A673 (cell line): ENCODE data around the gene PCSK6. TPM values are rescaled to one million over a fixed set of nuclear protein-coding genes. Genes with fewer than 3 reads are reported as not detected.
"Not testable (repeated sequence)": the region's sequence is repeated elsewhere in the genome, so short reads cannot be mapped to it uniquely, and the experiment has no call there.

Experiments
- BruUV-seq: library from RNA; stranded (reverse); fragments of 400-500 nt; replicated peaks from 2 replicates; lab custom pipeline; 2021; lab: Mats Ljungman, UMichigan
- CTCF ChIA-PET: fragments of 300-600 bp; sonication (Branson Sonifier 250); formaldehyde crosslinking; loops from one replicate; lab custom pipeline; 2022; ENCODE audit warnings: antibody characterized with exemption; lab: Charles Lee
- POLR2A ChIA-PET: fragments of 300-600 bp; sonication (Branson Sonifier 250); formaldehyde crosslinking; loops from one replicate; lab custom pipeline; 2022; ENCODE audit warnings: antibody characterized with exemption; ENCODE audit not compliant: low non-redundant PET; lab: Charles Lee
- DNase-seq: peaks from one replicate; pipeline ENCODE4 v3.0.0-alpha.2; 2015; ENCODE audit warnings: low spot score
- H3K27ac ChIP-seq: fragments of 200-600 bp; sonication (generic); 2 replicates; pipeline ENCODE4 v1.5.1; 2016; ENCODE audit warnings: mixed run types, low read depth, mild to moderate bottlenecking, mixed read lengths, antibody characterized with exemption, low read length; ENCODE audit not compliant: poor library complexity, severe bottlenecking
- H3K27me3 ChIP-seq: fragments of 200-600 bp; sonication (generic); replicated peaks from 2 replicates; pipeline ENCODE4 v1.6.1; 2017; ENCODE audit warnings: mixed run types, low read depth, mild to moderate bottlenecking, mixed read lengths, antibody characterized with exemption, low read length; ENCODE audit not compliant: insufficient read depth, poor library complexity
- H3K36me3 ChIP-seq: fragments of 200-600 bp; sonication (generic); 2 replicates; pipeline ENCODE4 v1.6.1; 2016; ENCODE audit warnings: mixed run types, mild to moderate bottlenecking, mixed read lengths, antibody characterized with exemption, low read length; ENCODE audit not compliant: insufficient read depth, poor library complexity, severe bottlenecking
- H3K4me1 ChIP-seq: fragments of 200-600 bp; sonication (generic); 2 replicates; pipeline ENCODE4 v1.6.1; 2017; ENCODE audit warnings: mixed run types, mild to moderate bottlenecking, mixed read lengths, antibody characterized with exemption, low read length; ENCODE audit not compliant: insufficient read depth, poor library complexity, severe bottlenecking
- H3K4me3 ChIP-seq: fragments of 200-600 bp; sonication (generic); 2 replicates; pipeline ENCODE4 v1.5.1; 2016; ENCODE audit warnings: low read depth, mixed run types, mild to moderate bottlenecking, mixed read lengths, low read length; ENCODE audit not compliant: poor library complexity, severe bottlenecking
- H3K9me3 ChIP-seq: fragments of 200-600 bp; sonication (generic); 2 replicates; pipeline ENCODE4 v1.6.1; 2016; ENCODE audit warnings: mixed run types, low read depth, mild to moderate bottlenecking, mixed read lengths, antibody characterized with exemption, low read length; ENCODE audit not compliant: poor library complexity, severe bottlenecking
- EZH2 ChIP-seq: fragments of 200-600 bp; sonication (generic); IDR thresholded peaks from 2 replicates; pipeline ENCODE4 v1.6.1; 2017; ENCODE audit warnings: borderline replicate concordance, low read depth, mild to moderate bottlenecking, mixed read lengths, antibody characterized with exemption, low read length; ENCODE audit not compliant: poor library complexity, severe bottlenecking
- intact Hi-C: fragments of 100-400 bp; cut with micrococcal nuclease; formaldehyde crosslinking; loops from one replicate; pipeline ENCODE4 v1.10.0; 2022; ENCODE audit not compliant: unreplicated experiment
- total RNA-seq: library from RNA; stranded (reverse); gene quantifications from 2 replicates; pipeline ENCODE4 v1.2.3, GENCODE V29; 2021
- TF ChIP-seq, protein P1 (sequence below): fragments of 300-800, 200-600 bp; sonication (generic); conservative IDR thresholded peaks from 2 replicates; pipeline ENCODE4 v1.5.1; 2017; ENCODE audit warnings: low read depth, mild to moderate bottlenecking, antibody characterized with exemption, low read length, moderate library complexity, mixed read lengths

Gene PCSK6
- total RNA-seq, 1 experiment from 2014 or later, result 2.6 TPM

DNA sequence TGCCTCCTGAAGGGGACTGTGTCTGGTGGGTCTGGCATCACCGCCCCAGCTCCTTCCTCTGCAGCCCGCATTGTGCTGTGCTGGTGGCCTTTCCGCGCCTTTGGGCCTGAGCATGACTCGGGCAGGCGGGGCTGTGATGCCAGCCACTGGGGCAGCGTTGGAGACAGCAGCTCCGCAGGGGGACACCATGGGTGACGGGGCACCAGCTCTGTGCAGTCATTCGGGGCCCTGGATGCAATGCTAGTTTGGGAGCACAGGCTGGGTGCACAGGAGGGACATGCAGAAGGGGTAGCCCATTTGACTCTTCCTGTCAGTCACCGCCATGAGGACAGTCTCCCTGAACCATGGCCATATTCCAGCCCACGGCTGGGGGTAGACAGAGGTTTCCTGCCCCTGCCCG, 110.6 kb downstream of the PCSK6 start:
- no peak overlapping the region for H3K4me3 ChIP-seq
- H3K9me3 ChIP-seq, result no peaks in the 10 kb centered on the region
- H3K27me3 ChIP-seq, result no peaks in the 10 kb centered on the region
- no peaks in the 10 kb centered on the region for H3K4me1 ChIP-seq
- TF ChIP-seq EZH2, result no peak
- TF ChIP-seq, protein P1, sequence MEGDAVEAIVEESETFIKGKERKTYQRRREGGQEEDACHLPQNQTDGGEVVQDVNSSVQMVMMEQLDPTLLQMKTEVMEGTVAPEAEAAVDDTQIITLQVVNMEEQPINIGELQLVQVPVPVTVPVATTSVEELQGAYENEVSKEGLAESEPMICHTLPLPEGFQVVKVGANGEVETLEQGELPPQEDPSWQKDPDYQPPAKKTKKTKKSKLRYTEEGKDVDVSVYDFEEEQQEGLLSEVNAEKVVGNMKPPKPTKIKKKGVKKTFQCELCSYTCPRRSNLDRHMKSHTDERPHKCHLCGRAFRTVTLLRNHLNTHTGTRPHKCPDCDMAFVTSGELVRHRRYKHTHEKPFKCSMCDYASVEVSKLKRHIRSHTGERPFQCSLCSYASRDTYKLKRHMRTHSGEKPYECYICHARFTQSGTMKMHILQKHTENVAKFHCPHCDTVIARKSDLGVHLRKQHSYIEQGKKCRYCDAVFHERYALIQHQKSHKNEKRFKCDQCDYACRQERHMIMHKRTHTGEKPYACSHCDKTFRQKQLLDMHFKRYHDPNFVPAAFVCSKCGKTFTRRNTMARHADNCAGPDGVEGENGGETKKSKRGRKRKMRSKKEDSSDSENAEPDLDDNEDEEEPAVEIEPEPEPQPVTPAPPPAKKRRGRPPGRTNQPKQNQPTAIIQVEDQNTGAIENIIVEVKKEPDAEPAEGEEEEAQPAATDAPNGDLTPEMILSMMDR, result no peak
- CTCF ChIA-PET, result no interaction called here
- no peak for DNase-seq
- BruUV-seq, result no TSS peak
- no peaks in the 10 kb centered on the region for H3K36me3 ChIP-seq
- intact Hi-C loops, result no loop called here
- no peak overlapping the region for H3K27ac ChIP-seq
- POLR2A ChIA-PET, result no interaction called here

DNA sequence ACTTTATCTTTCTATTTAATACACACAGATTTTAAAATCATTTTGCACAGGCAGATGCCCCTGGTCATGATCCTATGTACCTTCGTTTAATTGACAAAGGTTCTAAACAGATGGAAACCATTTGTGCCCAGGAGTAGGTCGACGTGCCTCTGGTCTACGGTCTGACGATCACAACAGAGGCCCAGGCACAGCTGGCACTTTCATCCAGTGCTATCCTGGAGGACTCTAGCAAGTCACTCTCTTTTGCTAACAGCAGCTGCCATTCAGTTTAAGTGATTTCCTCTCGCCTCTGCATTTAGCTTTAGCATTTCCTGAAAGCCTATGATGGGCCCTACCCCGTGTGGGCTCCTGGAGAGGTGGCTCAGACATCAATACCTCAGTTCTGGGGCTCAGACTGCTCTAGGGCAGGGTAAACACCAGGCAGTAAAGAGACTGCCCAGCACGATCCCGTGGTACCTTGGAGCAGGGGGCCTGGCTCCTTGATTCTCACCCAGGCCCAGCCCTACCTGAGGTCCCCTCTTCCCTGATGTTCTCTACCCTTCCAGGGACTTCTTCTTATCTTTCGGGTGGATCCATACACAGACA, 111.2 kb downstream of the PCSK6 start:
- Histone ChIP-seq H3K27me3 (no peaks in the 10 kb centered on the region), H3K36me3 (no peaks in the 10 kb centered on the region), H3K4me1 (no peaks in the 10 kb centered on the region), H3K27ac (no peak overlapping the region), H3K4me3 (no peak overlapping the region), H3K9me3 (no peaks in the 10 kb centered on the region)
- BruUV-seq, result no TSS peak
- intact Hi-C loops, result no loop called here
- ChIA-PET POLR2A (no interaction called here), CTCF (no interaction called here)
- TF ChIP-seq, protein P1, result no peak
- TF ChIP-seq EZH2, result no peak
- no peak for DNase-seq

DNA sequence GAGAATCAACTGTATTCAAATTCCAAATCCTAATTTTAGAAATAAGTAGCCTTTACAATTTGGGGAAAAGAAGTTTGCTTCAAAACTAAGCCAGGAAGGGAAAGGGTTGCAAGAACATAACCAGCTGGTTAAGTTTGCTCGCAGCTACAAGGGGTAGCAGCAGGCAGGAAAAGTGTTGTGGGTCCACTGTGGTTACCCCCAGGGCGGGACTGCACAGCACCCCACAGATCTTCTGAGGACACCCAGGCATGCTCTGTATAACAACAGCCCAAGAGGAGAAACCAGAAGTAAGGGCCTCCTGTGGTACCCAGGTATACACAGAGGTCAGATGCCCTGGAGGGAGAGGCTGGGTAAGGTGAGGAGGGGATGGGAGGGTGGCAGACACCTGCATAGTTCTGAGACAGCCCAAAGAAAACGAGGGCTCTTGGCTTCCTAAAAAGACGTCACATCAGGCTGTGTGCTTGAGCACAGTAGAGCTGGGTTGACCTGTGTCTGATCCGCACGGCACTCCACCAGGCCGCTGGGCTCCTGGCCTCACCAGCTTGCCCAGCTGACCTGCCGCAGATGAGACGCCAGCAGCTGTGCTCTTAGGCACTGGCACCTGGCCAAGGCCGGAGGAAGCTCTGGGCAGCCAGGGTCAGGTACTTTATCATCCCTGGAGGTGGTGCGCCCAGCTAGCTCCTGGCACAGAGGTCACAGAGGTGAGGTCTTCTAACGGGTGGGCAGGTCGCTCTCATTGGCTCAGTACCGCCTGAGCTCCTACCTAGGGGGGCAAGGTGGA, 112.7 kb downstream of the PCSK6 start:
- no peak overlapping the region for H3K27ac ChIP-seq
- TF ChIP-seq, protein P1, result no peak
- no peak for TF ChIP-seq EZH2
- H3K36me3 ChIP-seq, result no peaks in the 10 kb centered on the region
- BruUV-seq, result no TSS peak
- ChIA-PET POLR2A (no interaction called here), CTCF (no interaction called here)
- H3K27me3 ChIP-seq, result no peaks in the 10 kb centered on the region
- DNase-seq, result no peak
- intact Hi-C loops, result no loop called here
- H3K4me1 ChIP-seq, result no peaks in the 10 kb centered on the region
- no peaks in the 10 kb centered on the region for H3K9me3 ChIP-seq
- H3K4me3 ChIP-seq, result no peak overlapping the region

DNA sequence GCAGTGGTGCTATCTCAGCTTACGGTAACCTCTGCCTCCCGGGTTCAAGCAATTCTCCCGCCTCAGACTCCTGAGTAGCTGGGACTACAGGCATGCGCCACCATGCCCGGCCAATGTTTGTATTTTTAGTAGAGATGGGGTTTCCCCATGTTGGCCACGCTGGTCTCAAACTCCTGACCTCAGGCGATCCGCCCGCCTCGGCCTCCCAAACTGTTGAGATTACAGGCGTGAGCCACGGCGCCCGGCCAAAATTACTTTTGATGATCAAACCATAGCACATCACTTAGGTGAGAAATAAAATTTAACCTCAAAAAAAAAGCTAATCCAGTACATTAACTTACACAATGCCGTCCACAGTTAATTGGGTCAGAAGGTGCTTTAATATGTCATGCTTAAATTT, 114.5 kb downstream of the PCSK6 start:
- POLR2A ChIA-PET, intact Hi-C loops, H3K9me3 ChIP-seq, H3K36me3 ChIP-seq, CTCF ChIA-PET, BruUV-seq, DNase-seq, H3K4me1 ChIP-seq, H3K27me3 ChIP-seq, H3K4me3 ChIP-seq, H3K27ac ChIP-seq: not testable (repeated sequence)
